Skeletal muscle tissue (tissue), 4 donors: ENCODE measurements around the gene CLCN7. TPM values are rescaled to one million over a fixed set of nuclear protein-coding genes. Genes with fewer than 3 reads are reported as not detected.
A peak's percentile ranks its signal among the peaks of the same experiment; 100 is the strongest.

ENCODE experiments used
- H3K27ac ChIP-seq: one replicate; pipeline ENCODE4 v1.7.0; 2013; ENCODE audit warnings: mild to moderate bottlenecking, low read depth, low read length, inconsistent platforms
- H3K27me3 ChIP-seq, 3 donors: one replicate each; pipeline ENCODE4 v1.7.0; 2013; ENCODE audit warnings: low read length in 3 of 3; ENCODE audit not compliant: control insufficient read depth in 3 of 3, insufficient read depth in 3 of 3
- H3K36me3 ChIP-seq, 3 donors: one replicate each; pipeline ENCODE4 v1.7.0; 2013; ENCODE audit warnings: low read length in 3 of 3; ENCODE audit not compliant: control insufficient read depth in 3 of 3, insufficient read depth in 3 of 3
- H3K4me1 ChIP-seq, 3 donors: one replicate each; pipeline ENCODE4 v1.7.0; 2013; ENCODE audit warnings: low read length in 3 of 3, mild to moderate bottlenecking in 3 of 3; ENCODE audit not compliant: control insufficient read depth in 3 of 3, insufficient read depth in 3 of 3
- H3K4me3 ChIP-seq, 3 donors: one replicate each; pipeline ENCODE4 v1.7.0; 2013; ENCODE audit warnings: low read length in 3 of 3
- H3K9ac ChIP-seq, 3 donors: one replicate each; pipeline ENCODE4 v1.7.0; 2013; ENCODE audit warnings: low read length in 3 of 3, mild to moderate bottlenecking in 3 of 3, moderate library complexity in 2 of 3, low read depth in 1 of 3
- H3K9me3 ChIP-seq, 3 donors: one replicate each; pipeline ENCODE4 v1.7.0; 2013; ENCODE audit warnings: low read length in 3 of 3; ENCODE audit not compliant: control insufficient read depth in 3 of 3
- total RNA-seq: library from RNA; depleted of rRNA; stranded (reverse); fragments of >200 nt; gene quantifications from one replicate; pipeline ENCODE4 v1.2.3, GENCODE V29; 2014
- donor health status: Osteomylitis.

The CLCN7 gene
- total RNA-seq, 1 donor from 2014 or later = 31.8 TPM

- Histone ChIP-seq H3K27me3 (no peaks in the 10 kb centered on the region), H3K4me1 (peaks cover 16 to 21% (median 19%) of the 10 kb centered on the region in 3 donors), H3K9me3 (peaks cover 0 to 2% (median 0%) of the 10 kb centered on the region in 3 donors), H3K36me3 (peaks cover 4 to 10% (median 7%) of the 10 kb centered on the region in 3 donors), H3K9ac (no peak overlapping the region), H3K27ac (no peak overlapping the region), H3K4me3 (no peak overlapping the region)
Measured at GRCh38 chr16:1511662-1512569, 37.1 kb upstream of the CLCN7 start.

GRCh38 chr16:1510941-1511351, 36.1 kb upstream of the CLCN7 start:
- no peak overlapping the region for H3K27ac ChIP-seq
- no peaks in the 10 kb centered on the region for H3K27me3 ChIP-seq
- no peak overlapping the region for H3K4me3 ChIP-seq
- H3K9me3 ChIP-seq = peaks cover 0 to 2% (median 0%) of the 10 kb centered on the region in 3 donors
- H3K36me3 ChIP-seq = peaks cover 7 to 15% (median 11%) of the 10 kb centered on the region in 3 donors
- peaks cover 16 to 21% (median 19%) of the 10 kb centered on the region in 3 donors for H3K4me1 ChIP-seq
- no peak overlapping the region for H3K9ac ChIP-seq

GRCh38 chr16:1510272-1510671, 35.4 kb upstream of the CLCN7 start:
- Histone ChIP-seq H3K27me3 (no peaks in the 10 kb centered on the region), H3K4me1 (peaks cover 16 to 21% (median 19%) of the 10 kb centered on the region in 3 donors), H3K9ac (peak overlapping the region; percentile 32 to 82 (median 61)), H3K9me3 (peaks cover 0 to 2% (median 0%) of the 10 kb centered on the region in 3 donors), H3K4me3 (peak overlapping the region in 1 of 3 donors; percentile 58), H3K27ac (peak overlapping the region; percentile 72), H3K36me3 (peaks cover 7 to 18% (median 13%) of the 10 kb centered on the region in 3 donors)

DNA sequence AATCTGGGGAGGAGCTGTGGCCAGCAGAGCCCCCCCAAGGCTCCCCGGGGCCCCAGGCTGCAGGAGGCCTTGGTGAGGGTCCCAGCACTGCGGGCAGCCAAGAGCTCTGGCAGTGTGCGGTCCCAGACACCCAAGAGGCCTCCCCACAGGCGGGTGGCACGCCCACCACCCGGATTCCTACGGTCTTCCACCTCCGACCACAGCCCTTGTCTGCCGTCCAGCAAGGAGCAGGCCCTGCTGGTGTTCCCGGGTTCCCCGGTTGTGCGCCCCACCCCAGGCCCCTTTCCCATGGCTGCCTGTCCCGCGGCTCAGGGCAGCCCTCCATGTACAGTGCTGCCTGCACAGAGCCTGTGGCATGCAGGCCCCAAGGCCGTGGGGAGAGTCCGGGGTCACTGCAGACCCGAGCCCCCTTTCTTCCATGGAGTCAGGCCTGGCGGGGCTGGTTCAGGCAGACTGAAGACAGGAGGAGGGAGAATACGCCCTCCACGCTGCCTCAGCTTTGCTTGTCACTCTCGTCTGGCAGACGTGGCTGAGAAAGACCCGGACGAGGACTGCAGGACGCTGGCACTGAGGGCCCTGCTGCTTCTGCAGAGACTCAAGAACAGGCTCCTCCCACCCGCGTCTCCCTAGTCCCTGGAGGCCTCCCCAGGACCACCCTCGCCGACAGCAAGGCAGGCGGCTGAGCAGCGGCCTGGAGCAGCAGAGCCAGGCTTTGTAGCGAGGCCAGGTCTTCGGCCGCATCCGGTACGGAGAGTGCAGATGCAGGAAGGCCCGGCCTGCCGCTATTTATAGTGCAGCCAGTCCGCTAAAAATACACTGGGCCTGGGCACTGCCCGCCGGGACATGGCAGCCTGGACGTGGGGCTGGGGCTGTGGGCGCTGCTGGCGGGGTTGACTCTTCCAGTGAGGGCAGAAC, 34.7 kb upstream of the CLCN7 start:
- Histone ChIP-seq H3K9ac (peak overlapping the region; percentile 38 to 82 (median 76)), H3K4me1 (peaks cover 16 to 21% (median 19%) of the 10 kb centered on the region in 3 donors), H3K27me3 (no peaks in the 10 kb centered on the region), H3K4me3 (peak overlapping the region in 1 of 3 donors; percentile 60), H3K27ac (peak overlapping the region; percentile 72), H3K36me3 (peaks cover 7 to 22% (median 13%) of the 10 kb centered on the region in 3 donors), H3K9me3 (peaks cover 0 to 2% (median 0%) of the 10 kb centered on the region in 3 donors)

DNA sequence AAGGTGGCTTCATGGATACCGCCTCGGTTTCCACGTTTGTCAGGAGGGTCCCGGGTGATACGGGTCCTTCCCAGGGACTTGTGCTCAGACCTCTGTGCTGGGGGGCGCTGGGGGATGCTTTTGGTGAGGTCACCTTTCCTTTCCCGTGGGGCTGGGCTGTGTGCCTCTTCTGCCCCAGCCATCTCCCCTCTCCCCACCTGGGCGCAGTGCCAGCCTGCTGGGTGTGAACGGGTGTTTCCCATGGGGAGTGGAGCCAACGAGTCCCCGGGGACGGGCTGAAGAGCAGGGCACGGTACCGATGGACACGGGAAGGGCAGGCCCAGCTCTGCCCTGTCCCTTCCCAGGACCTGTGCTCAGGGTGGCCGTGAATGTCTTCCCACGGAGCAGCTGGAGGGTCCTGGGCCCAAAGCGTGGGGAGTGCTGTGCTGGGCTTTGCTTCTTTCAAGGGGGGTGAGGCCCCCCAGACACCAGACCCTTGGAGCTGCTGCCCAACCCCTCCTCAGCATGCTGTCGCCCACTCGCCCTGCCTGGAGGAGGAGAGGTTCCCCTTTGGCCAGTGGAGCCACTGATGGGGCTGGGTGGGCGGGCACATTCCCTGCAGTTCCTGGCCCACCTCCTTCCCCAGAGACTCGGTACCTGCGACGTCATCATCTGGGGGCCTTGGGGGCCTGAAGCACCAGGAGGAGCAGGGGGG, 33.8 kb upstream of the CLCN7 start:
- Histone ChIP-seq H3K27ac (no peak overlapping the region), H3K9ac (peak overlapping the region in 1 of 3 donors; percentile 82), H3K36me3 (peaks cover 7 to 22% (median 15%) of the 10 kb centered on the region in 3 donors), H3K27me3 (no peaks in the 10 kb centered on the region), H3K9me3 (no peaks in the 10 kb centered on the region), H3K4me3 (no peak overlapping the region), H3K4me1 (peaks cover 16 to 21% (median 19%) of the 10 kb centered on the region in 3 donors)

- no peaks in the 10 kb centered on the region for H3K27me3 ChIP-seq
- H3K27ac ChIP-seq = no peak overlapping the region
- H3K36me3 ChIP-seq = peaks cover 22 to 38% (median 35%) of the 10 kb centered on the region in 3 donors
- H3K9ac ChIP-seq = no peak overlapping the region
- no peak overlapping the region for H3K4me3 ChIP-seq
- H3K4me1 ChIP-seq = peaks cover 13 to 21% (median 17%) of the 10 kb centered on the region in 3 donors
- H3K9me3 ChIP-seq = no peaks in the 10 kb centered on the region
Measured at GRCh38 chr16:1506494-1507213, 31.8 kb upstream of the CLCN7 start.

GRCh38 chr16:1505912-1506311, 31.1 kb upstream of the CLCN7 start:
- peaks cover 24 to 41% (median 36%) of the 10 kb centered on the region in 3 donors for H3K36me3 ChIP-seq

GRCh38 chr16:1505073-1505844, 30.4 kb upstream of the CLCN7 start:
- no peak overlapping the region for H3K9ac ChIP-seq

More at GRCh38 chr16:1505912-1506311, 31.1 kb upstream of the CLCN7 start:
- Histone ChIP-seq H3K4me1 (peaks cover 13 to 19% (median 14%) of the 10 kb centered on the region in 3 donors), H3K4me3 (no peak overlapping the region), H3K27me3 (no peaks in the 10 kb centered on the region), H3K9ac (no peak overlapping the region), H3K27ac (no peak overlapping the region), H3K9me3 (no peaks in the 10 kb centered on the region)

More at GRCh38 chr16:1505073-1505844, 30.4 kb upstream of the CLCN7 start:
- peaks cover 11 to 14% (median 11%) of the 10 kb centered on the region in 3 donors for H3K4me1 ChIP-seq
- H3K27ac ChIP-seq = no peak overlapping the region
- no peaks in the 10 kb centered on the region for H3K27me3 ChIP-seq
- H3K36me3 ChIP-seq = peaks cover 24 to 43% (median 37%) of the 10 kb centered on the region in 3 donors
- no peaks in the 10 kb centered on the region for H3K9me3 ChIP-seq
- H3K4me3 ChIP-seq = no peak overlapping the region
